RWPE1 (cell line): ENCODE results near the gene RBBP8NL.

Source experiments
- CTCF ChIA-PET: fragments of 350-600 bp; sonication (Branson Sonifier 250); formaldehyde crosslinking; extraction: SDS; loops from one replicate; lab custom pipeline; 2021; lab: Yijun Ruan, JAX
- POLR2A ChIA-PET: fragments of 400-600 bp; formaldehyde crosslinking; extraction: SDS; loops from one replicate; lab custom pipeline; 2020; ENCODE audit warnings: antibody characterized with exemption; ENCODE audit not compliant: low non-redundant PET; lab: Yijun Ruan, JAX
- DNase-seq: peaks from one replicate; pipeline ENCODE4 v3.0.0; 2012; ENCODE audit warnings: low spot score
- H3K27ac ChIP-seq: fragments of 450-650 bp; 2 replicates; pipeline ENCODE4 v1.5.1; 2017
- CTCF ChIP-seq: fragments of 450-650 bp; conservative IDR thresholded peaks from 2 replicates; pipeline ENCODE4 v1.5.1; 2017; ENCODE audit warnings: low read depth, mild to moderate bottlenecking

RBBP8NL gene

GRCh38 chr20:62381842-62382241 lies 45.5 kb downstream of the RBBP8NL start:
- peak overlapping the region; percentile 100 for H3K27ac ChIP-seq
- POLR2A ChIA-PET: interaction anchor here (1.0 to 2.8 kb wide), 3 partner anchors 13 to 29 kb away, joined by 4 to 22 read pairs (median 5); partner anchors contain the start of gene LAMA5
- TF ChIP-seq CTCF: no peak
- no peak for DNase-seq
- CTCF ChIA-PET: interaction anchor here (0.9 to 3.7 kb wide), 14 partner anchors 8 to 88 kb away, joined by 3 to 173 read pairs (median 7); partner anchors contain the start of genes ADRM1 and LAMA5

GRCh38 chr20:62381202-62381797 lies 46.0 kb downstream of the RBBP8NL start:
- no peak for TF ChIP-seq CTCF
- ChIA-PET CTCF (interaction anchor here (0.5 to 3.7 kb wide), 9 partner anchors 15 to 340 kb away, joined by 3 to 173 read pairs (median 4); partner anchors contain the start of genes ADRM1 and LAMA5), POLR2A (interaction anchor here (1.2 to 2.8 kb wide), 2 partner anchors 11 to 16 kb away, joined by 3 to 22 read pairs; partner anchors contain the start of gene LAMA5)
- H3K27ac ChIP-seq: peak overlapping the region; percentile 100
- DNase-seq: peak; percentile 70

- DNase-seq: peak; percentile 90
- POLR2A ChIA-PET: interaction anchor here (0.6 to 5.1 kb wide), 4 partner anchors 8 to 72 kb away, joined by 3 to 67 read pairs (median 5); partner anchors contain the start of genes LAMA5 and RPS21
- H3K27ac ChIP-seq: peak overlapping the region; percentile 100
- TF ChIP-seq CTCF: no peak
- CTCF ChIA-PET: interaction anchor here (0.5 to 2.4 kb wide), 8 partner anchors 9 to 205 kb away, joined by 3 to 11 read pairs (median 4); partner anchors contain the start of gene ADRM1
These were observed 49.1 kb downstream of the RBBP8NL start for GRCh38 chr20:62378215-62378614.

- TF ChIP-seq CTCF: no peak; the same call in 1 of the 2 replicates
- CTCF ChIA-PET: interaction anchor here (0.6 to 2.4 kb wide), 6 partner anchors 9 to 206 kb away, joined by 3 to 11 read pairs (median 4); partner anchors contain the start of gene ADRM1
- POLR2A ChIA-PET: interaction anchor here (1.3 to 5.1 kb wide), 3 partner anchors 9 to 28 kb away, joined by 7 to 67 read pairs (median 9); partner anchors contain the start of genes LAMA5 and RPS21
- H3K27ac ChIP-seq: peak overlapping the region; percentile 100
- no peak for DNase-seq
These were observed 49.6 kb downstream of the RBBP8NL start for GRCh38 chr20:62377615-62378178.

GRCh38 chr20:62377064-62377461 lies 50.3 kb downstream of the RBBP8NL start:
- peak overlapping the region; percentile 100 for H3K27ac ChIP-seq
- ChIA-PET POLR2A (interaction anchor here (1.3 to 5.1 kb wide), 2 partner anchors 10 kb away, joined by 9 to 67 read pairs; partner anchors contain the start of genes LAMA5 and RPS21), CTCF (interaction anchor here (0.7 to 2.4 kb wide), 4 partner anchors 8 to 330 kb away, joined by 3 to 11 read pairs (median 6); partner anchors contain the start of gene ADRM1)
- no peak for DNase-seq
- no peak for TF ChIP-seq CTCF
